GM18520 (cell line): ENCODE results near the gene CEP350.

ENCODE experiments used
- ATAC-seq: cut with Tn5 transposase; IDR thresholded peaks from one replicate; pipeline ENCODE4 v1.9.1; 2021; ENCODE audit not compliant: unreplicated experiment

Gene CEP350

DNA sequence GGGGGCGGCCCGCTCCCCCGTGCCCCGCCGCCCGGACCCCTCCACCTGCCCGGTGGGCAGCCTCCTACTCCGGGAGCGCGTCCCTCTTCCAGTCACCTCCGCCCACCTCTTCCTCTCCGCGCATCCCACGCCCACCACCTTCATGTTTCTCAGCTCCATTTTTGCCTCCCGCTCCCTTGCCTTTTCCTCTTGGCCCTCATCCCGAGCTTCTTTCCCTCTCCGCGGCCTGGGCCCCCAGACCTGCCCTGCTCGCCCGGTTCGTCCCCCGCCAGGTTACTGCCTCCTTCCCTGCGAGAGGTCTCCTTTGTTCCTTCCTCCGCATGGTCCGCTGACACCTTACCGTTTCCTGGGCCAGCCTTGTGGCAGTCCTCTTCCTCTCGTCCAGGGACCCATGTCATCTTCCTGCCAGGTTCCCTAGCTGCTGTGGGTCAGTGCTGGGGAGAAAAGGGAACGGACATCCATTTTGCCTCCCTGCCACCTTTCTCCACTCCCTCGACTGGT, 200.6 kb downstream of the CEP350 start:
- no peak for ATAC-seq

DNA sequence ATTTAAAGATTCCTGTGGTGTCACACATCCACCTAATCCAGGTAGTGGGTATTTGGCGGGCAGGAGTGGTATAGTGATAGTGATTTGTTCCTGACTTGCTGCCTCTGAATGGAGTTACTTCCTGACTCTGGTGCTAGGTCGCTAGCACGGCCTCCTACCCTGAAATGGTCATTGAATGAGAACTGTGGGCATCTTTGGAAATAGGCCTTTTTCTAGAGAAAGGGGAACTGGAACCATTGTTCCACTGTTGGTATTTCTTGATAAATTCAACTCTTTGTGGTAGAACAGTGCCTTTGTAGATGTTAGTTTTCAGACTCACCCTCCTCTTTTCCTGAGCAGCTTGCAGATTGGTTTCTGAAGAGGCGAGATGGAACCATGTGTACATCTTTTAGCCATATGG, 201.6 kb downstream of the CEP350 start:
- no peak for ATAC-seq

DNA sequence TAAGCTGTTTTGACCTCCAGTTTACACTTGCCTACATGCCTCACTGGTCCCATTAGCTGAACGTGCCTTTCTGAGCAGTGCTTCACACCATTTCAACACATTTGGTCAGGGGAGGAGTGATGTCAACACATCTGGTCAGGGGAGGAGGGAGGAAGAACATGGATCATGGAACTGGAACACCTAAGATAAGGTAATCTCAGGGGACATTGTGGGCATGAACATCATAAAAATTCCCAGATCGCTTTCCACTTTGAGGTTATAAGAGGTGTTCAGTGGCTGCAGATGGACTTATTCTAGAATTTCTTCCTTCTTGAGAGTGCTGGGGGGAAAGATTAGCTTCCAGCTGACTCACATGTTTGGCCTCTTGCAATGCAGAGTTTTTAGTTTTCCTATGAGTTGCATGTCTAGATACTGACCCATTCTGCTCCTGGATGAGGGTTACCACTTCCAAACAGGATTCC, 202.1 kb downstream of the CEP350 start:
- ATAC-seq, result no peak

DNA sequence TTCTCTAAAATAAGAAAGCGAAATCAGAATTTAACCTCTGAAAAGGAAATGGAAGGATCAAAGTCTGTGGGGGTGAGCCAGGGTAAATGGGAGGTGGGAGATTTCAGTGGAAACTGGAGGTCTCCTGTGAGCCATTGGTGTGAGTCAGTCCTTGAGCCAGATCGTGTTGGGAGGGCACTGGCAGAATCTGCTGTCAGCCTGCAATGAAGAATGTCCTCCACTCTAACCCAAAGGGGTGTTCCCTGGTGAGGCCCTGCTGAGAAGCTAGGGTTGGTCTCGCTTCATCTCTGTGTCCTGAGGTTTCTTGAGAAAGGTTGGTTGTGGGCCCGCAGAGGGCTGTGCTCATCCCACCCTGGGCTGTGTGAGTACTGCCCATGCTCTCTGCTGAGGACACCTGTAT, 202.5 kb downstream of the CEP350 start:
- no peak for ATAC-seq

DNA sequence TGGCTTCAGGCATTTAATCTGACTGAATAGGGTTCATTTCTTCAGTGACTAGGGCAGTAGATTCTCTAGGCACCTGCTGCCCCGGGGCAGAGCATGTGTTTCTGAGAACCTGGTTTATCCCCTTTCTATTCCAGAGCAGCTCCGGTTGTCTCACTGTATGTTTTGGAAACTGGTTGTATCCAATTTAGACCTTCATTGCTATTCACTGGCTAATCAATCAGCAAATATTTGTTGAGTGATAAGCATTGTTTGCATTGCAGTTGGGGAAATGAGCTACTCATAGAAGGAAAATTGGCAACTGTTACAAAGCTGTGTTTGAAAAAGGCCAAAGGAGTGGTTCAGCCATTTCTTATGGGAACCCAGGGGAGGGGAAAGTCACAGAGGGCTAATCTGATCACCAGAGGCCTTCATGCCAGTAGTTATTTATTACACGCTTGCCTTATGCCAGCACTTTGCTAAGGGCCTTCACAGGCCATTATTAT, 203.0 kb downstream of the CEP350 start:
- no peak for ATAC-seq

DNA sequence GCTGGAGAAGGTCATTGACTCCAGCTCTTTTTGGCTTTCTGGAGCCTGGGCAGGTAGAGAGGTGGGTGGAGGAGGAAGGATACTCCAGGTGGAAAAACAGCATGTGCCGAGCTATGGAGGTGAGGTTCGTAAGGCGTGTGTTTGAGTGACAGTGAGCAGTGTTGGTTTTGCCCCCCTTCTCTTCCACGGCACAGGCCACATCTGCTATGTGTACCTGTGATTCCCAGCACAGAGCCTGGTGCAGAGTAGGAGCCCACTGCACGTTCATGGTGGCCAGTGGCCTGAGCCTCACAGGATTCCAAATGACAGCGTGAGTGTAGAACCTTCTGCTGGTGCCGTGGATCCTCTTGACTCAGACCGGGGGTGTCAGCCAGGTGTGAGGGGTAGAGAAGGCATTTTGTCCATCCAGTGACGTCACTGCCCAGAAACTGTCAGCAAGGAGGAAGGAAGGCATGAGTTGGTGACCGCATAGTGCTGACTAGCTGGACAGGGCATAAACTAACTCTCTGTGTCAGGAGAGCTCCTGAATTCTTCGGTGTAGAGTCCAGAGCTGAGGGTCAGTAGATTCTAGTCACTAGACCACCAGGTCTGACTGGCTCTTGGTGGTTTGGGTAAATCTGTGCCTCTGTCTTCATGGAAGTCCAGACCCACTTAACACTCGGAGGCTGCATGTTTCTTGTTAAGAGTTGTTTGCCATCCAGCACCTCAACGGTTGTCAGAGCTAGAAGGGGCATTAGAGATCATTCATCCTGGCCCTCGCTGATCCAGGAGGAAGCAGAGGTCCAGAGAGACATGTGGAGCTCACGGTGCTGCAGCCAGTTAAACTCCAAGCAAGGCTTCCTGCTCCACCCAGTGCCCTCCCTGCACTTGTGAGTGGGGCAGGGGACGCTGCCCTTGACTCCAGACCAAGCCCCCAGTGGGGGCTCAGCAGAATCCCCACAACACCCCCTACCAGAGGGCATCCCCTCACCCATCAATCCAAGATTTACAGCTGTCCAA, 203.8 kb downstream of the CEP350 start:
- ATAC-seq, result no peak

DNA sequence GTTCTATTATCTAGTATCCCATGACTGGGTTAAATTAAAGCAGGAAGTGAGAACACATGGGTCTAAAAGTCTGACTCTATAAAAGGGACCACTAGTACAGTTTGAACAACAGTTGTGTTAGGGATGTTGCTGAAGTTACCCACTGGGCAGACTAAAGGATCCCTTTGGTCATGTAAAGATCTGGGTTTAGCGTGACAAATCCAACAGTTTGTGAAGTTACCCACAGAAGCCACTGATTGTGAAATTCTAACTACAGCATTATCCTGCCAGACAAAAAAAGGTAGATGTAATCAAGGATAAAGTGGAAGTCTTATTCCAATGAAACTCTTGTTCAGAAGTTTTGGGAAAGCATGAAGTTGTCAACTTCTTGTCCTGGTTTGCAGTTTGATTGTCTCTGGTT, 205.7 kb downstream of the CEP350 start:
- ATAC-seq, result no peak

DNA sequence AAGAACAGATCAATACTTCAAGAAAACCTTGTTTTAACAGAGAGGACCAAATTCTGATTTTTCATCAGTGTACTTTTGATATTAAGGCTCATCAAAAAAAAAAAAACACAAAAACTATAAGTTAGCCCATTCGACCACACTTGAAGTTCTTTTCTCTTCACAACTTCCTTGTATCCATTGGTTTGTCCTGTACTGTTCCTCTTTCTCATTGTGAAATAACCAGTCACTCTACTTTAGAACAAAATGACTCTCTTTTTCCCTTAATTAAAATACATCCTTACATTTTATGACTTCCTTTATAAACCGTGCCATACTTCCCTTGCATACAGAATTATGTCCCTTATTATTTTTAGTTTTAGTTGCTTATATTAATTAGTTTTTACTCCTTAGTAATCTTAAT, 208.4 kb downstream of the CEP350 start:
- ATAC-seq, result no peak
